Keratinocyte (primary cell): ENCODE results near the gene TMPRSS6.

Experiments used
- EZH2 ChIP-seq: IDR thresholded peaks from one replicate; pipeline ENCODE4 v1.6.1; 2012; ENCODE audit warnings: inconsistent platforms, mild to moderate bottlenecking, low read length, moderate library complexity
- TF ChIP-seq, protein P1 (sequence below), 3 experiments: IDR thresholded peaks in 1 of 3; conservative IDR thresholded peaks in 1 of 3; optimal IDR thresholded peaks in 1 of 3; 2 replicates in 2 of 3; 3 replicates in 1 of 3; pipeline versions ENCODE3 to v1.5.1; 2011; ENCODE audit warnings: low read length in 3 of 3, mild to moderate bottlenecking in 3 of 3, moderate library complexity in 2 of 3, control low read depth in 1 of 3, inconsistent platforms in 1 of 3; ENCODE audit not compliant: insufficient read depth in 2 of 3; ENCODE audit errors: extremely low read depth in 1 of 3

DNA sequence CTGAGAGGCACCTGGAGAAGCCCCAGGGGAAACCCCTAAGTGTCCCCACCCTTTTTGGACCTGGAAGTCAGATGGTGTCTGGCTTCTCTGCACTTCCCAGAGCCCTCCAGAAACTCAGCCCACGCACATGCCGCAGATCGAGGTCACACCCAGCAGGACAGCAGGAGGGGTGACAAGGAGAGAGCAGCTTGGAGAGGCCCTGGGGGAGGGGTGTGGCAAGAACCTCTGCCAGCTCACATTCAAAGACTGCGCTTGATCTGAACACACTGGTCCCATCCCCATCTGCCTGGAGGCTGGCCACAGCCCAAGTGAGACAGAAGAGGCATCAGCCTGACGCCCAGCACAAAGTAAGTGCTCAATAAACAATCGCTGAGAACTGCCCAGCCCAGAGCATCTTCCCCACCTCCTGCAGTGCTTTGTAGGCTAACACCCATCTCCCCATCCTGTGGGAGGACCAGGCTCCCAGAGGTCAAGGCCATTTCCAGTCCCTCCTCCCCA is 21.4 kb downstream of the TMPRSS6 start:
- TF ChIP-seq EZH2, result no peak
- TF ChIP-seq, protein P1, sequence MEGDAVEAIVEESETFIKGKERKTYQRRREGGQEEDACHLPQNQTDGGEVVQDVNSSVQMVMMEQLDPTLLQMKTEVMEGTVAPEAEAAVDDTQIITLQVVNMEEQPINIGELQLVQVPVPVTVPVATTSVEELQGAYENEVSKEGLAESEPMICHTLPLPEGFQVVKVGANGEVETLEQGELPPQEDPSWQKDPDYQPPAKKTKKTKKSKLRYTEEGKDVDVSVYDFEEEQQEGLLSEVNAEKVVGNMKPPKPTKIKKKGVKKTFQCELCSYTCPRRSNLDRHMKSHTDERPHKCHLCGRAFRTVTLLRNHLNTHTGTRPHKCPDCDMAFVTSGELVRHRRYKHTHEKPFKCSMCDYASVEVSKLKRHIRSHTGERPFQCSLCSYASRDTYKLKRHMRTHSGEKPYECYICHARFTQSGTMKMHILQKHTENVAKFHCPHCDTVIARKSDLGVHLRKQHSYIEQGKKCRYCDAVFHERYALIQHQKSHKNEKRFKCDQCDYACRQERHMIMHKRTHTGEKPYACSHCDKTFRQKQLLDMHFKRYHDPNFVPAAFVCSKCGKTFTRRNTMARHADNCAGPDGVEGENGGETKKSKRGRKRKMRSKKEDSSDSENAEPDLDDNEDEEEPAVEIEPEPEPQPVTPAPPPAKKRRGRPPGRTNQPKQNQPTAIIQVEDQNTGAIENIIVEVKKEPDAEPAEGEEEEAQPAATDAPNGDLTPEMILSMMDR (optimal IDR thresholded peaks at IDR 0.05 in 1 of 3, IDR thresholded peaks at IDR 0.05 in 1 of 3, conservative IDR thresholded peaks at IDR 0.05 in 1 of 3; ENCODE audit: extremely low read depth in 1 of 3, insufficient read depth in 2 of 3, low read length in 3 of 3), result no peak
